Fibroblast of skin of right quadriceps (primary cell): ENCODE results near the gene B4GALNT1.
"Not testable (repeated sequence)": the region's sequence is repeated elsewhere in the genome, so short reads cannot be mapped to it uniquely, and the experiment has no call there.

ENCODE experiments used
- DNase-seq: peaks from one replicate; pipeline ENCODE4 v3.0.0-alpha.2; 2013

Gene B4GALNT1

GRCh38 chr12:57636731-57637130, 3.7 kb upstream of the B4GALNT1 start:
- DNase-seq = not testable (repeated sequence)

- no peak for DNase-seq
Measured at GRCh38 chr12:57632073-57632957, 686 bp downstream of the B4GALNT1 start.

- no peak for DNase-seq
Measured at GRCh38 chr12:57631566-57632072, 1.4 kb downstream of the B4GALNT1 start.

GRCh38 chr12:57630891-57631433, 2.0 kb downstream of the B4GALNT1 start:
- DNase-seq = no peak

GRCh38 chr12:57629897-57630471, 3.0 kb downstream of the B4GALNT1 start:
- no peak for DNase-seq

- no peak for DNase-seq
Measured at GRCh38 chr12:57628280-57629191, 4.5 kb downstream of the B4GALNT1 start.

- DNase-seq = no peak
Measured at GRCh38 chr12:57627501-57628279, 5.3 kb downstream of the B4GALNT1 start.

- DNase-seq = no peak
Measured at GRCh38 chr12:57626921-57627445, 6.0 kb downstream of the B4GALNT1 start.

GRCh38 chr12:57626111-57626920, 6.7 kb downstream of the B4GALNT1 start:
- DNase-seq = no peak

- DNase-seq = no peak
Measured at GRCh38 chr12:57625261-57626032, 7.6 kb downstream of the B4GALNT1 start.

GRCh38 chr12:57624441-57625220, 8.4 kb downstream of the B4GALNT1 start:
- DNase-seq = no peak

- DNase-seq = no peak
Measured at GRCh38 chr12:57623811-57624390, 9.1 kb downstream of the B4GALNT1 start.

- no peak for DNase-seq
Measured at GRCh38 chr12:57623385-57623784, 9.6 kb downstream of the B4GALNT1 start.

- no peak for DNase-seq
Measured at GRCh38 chr12:57622293-57623245, 10.4 kb downstream of the B4GALNT1 start.

GRCh38 chr12:57621497-57622292, 11.3 kb downstream of the B4GALNT1 start:
- DNase-seq = no peak

GRCh38 chr12:57620936-57621496, 12.0 kb downstream of the B4GALNT1 start:
- DNase-seq = no peak
